Endothelial cell of umbilical vein (primary cell): ENCODE results near the gene SDF4. TPM values are rescaled to one million over a fixed set of nuclear protein-coding genes. Genes with fewer than 3 reads are reported as not detected.

Experiments
- BruUV-seq: library from RNA; stranded (reverse); fragments of 400-500 nt; replicated peaks from 2 replicates; lab custom pipeline; 2021; lab: Mats Ljungman, UMichigan
- CTCF ChIA-PET: fragments of 300-600, 350-600 bp; sonication (Branson Sonifier 250); formaldehyde crosslinking; loops from one replicate; lab custom pipeline; 2021; ENCODE audit warnings: antibody characterized with exemption, inconsistent platforms; lab: Charles Lee
- POLR2A ChIA-PET: fragments of 300-600, 350-600 bp; sonication (Branson Sonifier 250); formaldehyde crosslinking; loops from one replicate; lab custom pipeline; 2021; ENCODE audit warnings: antibody characterized with exemption, inconsistent platforms; lab: Charles Lee
- DNase-seq: peaks from one replicate; pipeline ENCODE4 v3.0.0-alpha.2; 2011; ENCODE audit warnings: low read depth, low spot score
- FAIRE-seq: peaks from 2 replicates; lab custom pipeline; 2011; peaks lifted over from hg19 to GRCh38; lab: Jason Lieb, UNC
- H2AFZ ChIP-seq: 2 replicates; pipeline ENCODE4 v1.6.0; 2012; ENCODE audit warnings: low read depth, low read length, control low read depth, inconsistent platforms
- H3K27ac ChIP-seq: 2 replicates; pipeline ENCODE4 v1.5.1; 2011; ENCODE audit warnings: low read depth, mild to moderate bottlenecking, control low read depth, low read length, moderate library complexity; ENCODE audit not compliant: insufficient read depth
- H3K27me3 ChIP-seq, 2 experiments: 2 replicates each; pipeline versions ENCODE4 v1.6.0 to v1.6.1; 2011; ENCODE audit warnings: low read length in 2 of 2, mixed read lengths in 1 of 2; ENCODE audit not compliant: control insufficient read depth in 2 of 2, insufficient read depth in 2 of 2
- H3K36me3 ChIP-seq, 2 experiments: 2 replicates in 1 of 2; 3 replicates in 1 of 2; pipeline ENCODE4 v1.5.1; 2011; ENCODE audit warnings: low read length in 2 of 2, mild to moderate bottlenecking in 1 of 2, moderate library complexity in 1 of 2; ENCODE audit not compliant: control insufficient read depth in 2 of 2, insufficient read depth in 2 of 2; ENCODE audit errors: extremely low read depth in 1 of 2
- H3K4me1 ChIP-seq: 3 replicates; pipeline ENCODE4 v1.5.1; 2011; ENCODE audit warnings: mild to moderate bottlenecking, low read length; ENCODE audit not compliant: control insufficient read depth, insufficient read depth; ENCODE audit errors: extremely low read depth
- H3K4me2 ChIP-seq: 2 replicates; pipeline ENCODE4 v1.6.1; 2011; ENCODE audit warnings: low read length, control low read depth, mixed read lengths; ENCODE audit not compliant: insufficient read depth
- H3K4me3 ChIP-seq, 3 experiments: fragments of 200-600 bp in 1 of 3; sonication (generic), shearing (Covaris generic) in 1 of 3; replicated peaks in 1 of 3; 2 replicates each; pipeline ENCODE4 v1.5.1; 2011 to 2016; ENCODE audit warnings: control low read depth in 3 of 3, low read length in 3 of 3, mild to moderate bottlenecking in 2 of 3, inconsistent platforms in 1 of 3, low read depth in 1 of 3, moderate library complexity in 1 of 3; ENCODE audit not compliant: insufficient read depth in 1 of 3
- H3K79me2 ChIP-seq: 2 replicates; pipeline ENCODE4 v1.6.0; 2012; ENCODE audit warnings: low read length, inconsistent platforms; ENCODE audit not compliant: control insufficient read depth, insufficient read depth
- H3K9ac ChIP-seq: replicated peaks from 2 replicates; pipeline ENCODE3; 2011; ENCODE audit warnings: low read length, control low read depth; ENCODE audit not compliant: insufficient read depth; ENCODE audit errors: extremely low read depth
- H3K9me1 ChIP-seq: replicated peaks from 3 replicates; pipeline ENCODE4 v1.6.0; 2011; ENCODE audit warnings: mild to moderate bottlenecking, low read length; ENCODE audit not compliant: control insufficient read depth, insufficient read depth; ENCODE audit errors: extremely low read depth
- H3K9me3 ChIP-seq: replicated peaks from 2 replicates; pipeline ENCODE4 v1.5.1; 2012; ENCODE audit warnings: low read length, inconsistent platforms; ENCODE audit not compliant: control insufficient read depth, insufficient read depth
- H4K20me1 ChIP-seq: replicated peaks from 2 replicates; pipeline ENCODE3; 2011; ENCODE audit warnings: mild to moderate bottlenecking, low read length; ENCODE audit not compliant: control insufficient read depth, insufficient read depth; ENCODE audit errors: extremely low read depth
- CTCF ChIP-seq, 2 donors: IDR thresholded peaks; 1 replicate in 1 of 2; 2 replicates in 1 of 2; pipeline ENCODE4 v1.5.1; 2011; ENCODE audit warnings: low read length in 2 of 2, mild to moderate bottlenecking in 2 of 2, moderate library complexity in 2 of 2, control low read depth in 1 of 2, inconsistent platforms in 1 of 2, low read depth in 1 of 2; ENCODE audit not compliant: insufficient read depth in 1 of 2; ENCODE audit errors: extremely low read depth in 1 of 2
- EZH2 ChIP-seq: IDR thresholded peaks from 2 replicates; pipeline ENCODE4 v1.6.1; 2012; ENCODE audit warnings: borderline replicate concordance, low read depth, mild to moderate bottlenecking, moderate library complexity, low read length, inconsistent platforms; ENCODE audit not compliant: severe bottlenecking
- FOS ChIP-seq: IDR thresholded peaks from 2 replicates; pipeline ENCODE4 v1.6.1; 2011; ENCODE audit warnings: mild to moderate bottlenecking, low read length, moderate library complexity, borderline replicate concordance; ENCODE audit not compliant: insufficient read depth
- GATA2 ChIP-seq: IDR thresholded peaks from 2 replicates; pipeline ENCODE4 v1.7.0; 2011; ENCODE audit warnings: low read depth, mild to moderate bottlenecking, moderate library complexity, mixed read lengths, low read length; ENCODE audit not compliant: insufficient read length, insufficient read depth
- JUN ChIP-seq: IDR thresholded peaks from 2 replicates; pipeline ENCODE4 v1.6.1; 2011; ENCODE audit warnings: borderline replicate concordance, low read depth; ENCODE audit not compliant: insufficient read length, insufficient read depth
- MYC ChIP-seq: IDR thresholded peaks from one replicate; pipeline ENCODE4 v1.6.1; 2011; ENCODE audit warnings: mild to moderate bottlenecking, low read depth, low read length
- POLR2A ChIP-seq: IDR thresholded peaks from 2 replicates; pipeline ENCODE4 v1.6.1; 2012; ENCODE audit warnings: low read depth, mild to moderate bottlenecking, control low read depth, low read length
- POLR2AphosphoS5 ChIP-seq: IDR thresholded peaks from 2 replicates; pipeline ENCODE4 v1.6.1; 2012; ENCODE audit warnings: low read depth, mild to moderate bottlenecking, control low read depth, low read length, moderate library complexity; ENCODE audit not compliant: insufficient read depth
- dilution Hi-C: fragments of 300-500 bp; cut with MboI; formaldehyde crosslinking; loops from one replicate; pipeline ENCODE4 v1.15.0; 2019; ENCODE audit warnings: low sequenced_read_pairs; ENCODE audit not compliant: extremely low pct_ligation_motif_present
- intact Hi-C: fragments of 100-400 bp; cut with micrococcal nuclease; formaldehyde crosslinking; loops from one replicate; pipeline ENCODE4 v1.10.0; 2022
- polyA plus RNA-seq, 4 experiments: library from polyadenylated mRNA; depleted of rRNA in 3 of 4; stranded (reverse) in 3 of 4; unstranded in 1 of 4; fragments of >200 nt; gene quantifications; 2 replicates each; pipeline versions ENCODE4 v1.2.1 to v1.2.3, GENCODE V29; 2011 to 2012; ENCODE audit warnings: missing spikeins in 1 of 4
- total RNA-seq: library from RNA; stranded (reverse); gene quantifications from 2 replicates; pipeline ENCODE4 v1.2.3, GENCODE V29; 2021
- TF ChIP-seq, protein P1 (sequence below): IDR thresholded peaks from 2 replicates; pipeline ENCODE4 v1.6.1; 2011; ENCODE audit not compliant: insufficient read depth, insufficient read length

Gene SDF4
- total and polyA plus RNA-seq, 2 donors (not counting 3 experiments of a cell fraction or from before 2014, with no cell fraction given) = 175 to 185 TPM

DNA sequence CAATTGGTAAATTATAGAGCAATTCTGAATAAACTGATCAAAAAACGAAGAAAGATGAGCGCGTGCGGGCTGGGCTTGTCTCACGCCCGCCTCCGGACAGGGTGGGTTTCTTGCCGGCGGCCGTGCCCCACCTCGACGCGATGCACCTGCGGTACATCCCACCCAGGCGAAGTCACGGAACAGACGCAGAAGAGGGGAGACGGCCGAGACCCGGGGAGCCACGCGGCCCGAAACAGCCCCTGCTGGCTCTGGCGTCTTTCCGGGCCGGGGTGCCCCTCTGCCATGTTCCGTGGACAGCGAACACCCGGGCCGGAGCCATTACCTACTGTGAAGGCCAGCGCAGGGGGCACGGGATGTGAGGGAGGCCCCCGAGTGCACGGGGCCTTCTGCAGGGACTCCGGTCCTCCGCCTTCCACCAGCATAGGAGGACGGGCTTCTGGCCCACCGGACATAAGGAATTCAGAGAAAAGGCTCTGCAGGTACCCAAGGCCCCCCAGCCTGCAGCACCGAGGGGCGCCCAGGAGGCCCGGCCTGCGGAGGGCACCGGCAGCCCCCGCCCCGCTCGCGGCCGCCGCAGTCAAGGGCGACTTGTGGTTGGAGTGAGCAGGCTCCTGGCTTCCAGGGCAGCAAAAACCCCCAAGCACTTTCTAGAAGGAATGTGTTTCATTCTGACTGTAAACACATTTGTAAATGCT, 22.3 kb upstream of the SDF4 start:
- Histone ChIP-seq H3K27ac (no peak overlapping the region), H3K9ac (no peak overlapping the region), H3K9me1 (no peaks in the 10 kb centered on the region), H3K36me3 (peaks cover 0 to 21% of the 10 kb centered on the region in 2 experiments), H3K27me3 (no peaks in the 10 kb centered on the region), H3K79me2 (no peaks in the 10 kb centered on the region), H3K9me3 (no peaks in the 10 kb centered on the region), H3K4me3 (no peak overlapping the region), H3K4me1 (no peaks in the 10 kb centered on the region), H4K20me1 (no peaks in the 10 kb centered on the region), H3K4me2 (no peak overlapping the region), H2AFZ (no peak overlapping the region)
- FAIRE-seq = no peak
- dilution Hi-C loops (no loop called here), intact Hi-C loops (no loop called here)
- no peak for DNase-seq
- no peak for TF ChIP-seq EZH2
- no peak for TF ChIP-seq CTCF (IDR thresholded peaks at IDR 0.05; ENCODE audit: extremely low read depth in 1 of 2, insufficient read depth in 1 of 2, low read depth in 1 of 2, low read length in 2 of 2)
- TF ChIP-seq POLR2AphosphoS5 = no peak
- no peak for TF ChIP-seq MYC
- TF ChIP-seq, protein P1, sequence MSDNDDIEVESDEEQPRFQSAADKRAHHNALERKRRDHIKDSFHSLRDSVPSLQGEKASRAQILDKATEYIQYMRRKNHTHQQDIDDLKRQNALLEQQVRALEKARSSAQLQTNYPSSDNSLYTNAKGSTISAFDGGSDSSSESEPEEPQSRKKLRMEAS = no peak
- TF ChIP-seq FOS = no peak
- no peak for TF ChIP-seq GATA2
- no peak for TF ChIP-seq POLR2A
- TF ChIP-seq JUN = no peak
- CTCF ChIA-PET = no interaction called here
- POLR2A ChIA-PET = no interaction called here
- no TSS peak for BruUV-seq
